ENCODE results near the gene PIP4K2A. TPM values are rescaled to one million over a fixed set of nuclear protein-coding genes. Genes with fewer than 3 reads are reported as not detected.
"Not testable (repeated sequence)": the region's sequence is repeated elsewhere in the genome, so short reads cannot be mapped to it uniquely, and the experiment has no call there.

PIP4K2A gene
- polyA plus RNA-seq, 2 donors: 4.0 to 6.1 TPM

DNA sequence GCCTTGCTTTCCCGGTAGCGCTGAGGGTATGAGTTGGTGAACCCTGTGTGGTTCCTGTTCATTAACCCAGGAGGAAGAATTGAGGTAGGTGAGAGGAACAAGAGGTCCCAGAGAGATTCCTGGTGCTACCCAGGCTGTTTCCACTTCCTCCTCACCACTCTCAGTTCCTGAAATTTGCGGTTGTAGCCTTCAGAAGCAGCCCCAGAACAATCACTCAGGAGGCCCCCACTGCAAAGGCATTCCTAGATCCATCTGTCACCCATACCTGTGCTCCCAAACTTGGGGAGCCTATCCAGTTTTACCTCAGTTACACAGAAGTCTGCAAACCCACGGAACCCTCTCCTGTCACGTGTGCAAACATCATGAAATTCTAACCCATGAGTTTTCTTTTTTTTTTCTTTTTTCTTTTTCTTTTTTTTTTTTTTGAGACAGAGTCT lies 9.0 kb upstream of the PIP4K2A start:
- Histone ChIP-seq H3K4me3 (ENCODE audit: low read depth in 1 of 2, low read length in 2 of 2) (no peak overlapping the region), H3K4me1 (ENCODE audit: control insufficient read depth in 2 of 2, insufficient read depth in 2 of 2, low read length in 1 of 2) (no peaks in the 10 kb centered on the region), H3K36me3 (ENCODE audit: control insufficient read depth in 2 of 2, insufficient read depth in 2 of 2, low read length in 1 of 2) (no peaks in the 10 kb centered on the region), H3K27ac (ENCODE audit: low read depth in 2 of 2, low read length in 1 of 2) (no peak overlapping the region), H3K27me3 (ENCODE audit: control insufficient read depth in 1 of 2, insufficient read depth in 2 of 2, low read length in 2 of 2) (no peaks in the 10 kb centered on the region), H3K9me3 (ENCODE audit: control insufficient read depth in 2 of 2, insufficient read depth in 1 of 2, low read depth in 1 of 2, low read length in 1 of 2) (no peaks in the 10 kb centered on the region)
- WGBS, 2 donors: 71 to 74% methylated on average over 5 of the region's 5 CpGs

DNA sequence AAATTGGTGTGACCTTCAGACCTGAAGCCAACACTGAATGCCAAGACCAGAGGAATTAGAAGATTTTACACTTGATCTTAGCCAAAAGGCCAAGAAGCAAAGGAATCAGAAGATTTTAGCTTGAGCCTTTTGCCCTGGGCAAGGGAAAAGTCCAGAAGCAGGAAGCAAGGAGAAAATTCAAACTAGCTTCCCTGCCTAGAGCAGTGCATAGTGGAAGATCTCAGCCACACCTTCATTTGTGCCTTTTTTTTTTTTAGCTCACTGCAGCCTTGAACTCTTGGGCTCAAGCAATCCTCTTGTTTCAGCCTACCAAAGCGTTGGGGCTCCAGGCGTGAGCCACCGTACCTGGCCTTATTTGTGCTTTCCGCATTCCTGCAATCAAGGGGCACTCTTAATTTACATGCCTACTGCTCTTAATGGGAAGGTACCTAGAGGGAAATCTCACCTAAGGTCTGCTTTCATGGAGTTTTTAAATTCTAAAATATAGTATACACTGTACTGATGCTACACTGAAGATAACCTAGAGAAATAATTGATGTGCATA lies 8.3 kb upstream of the PIP4K2A start:
- no peaks in the 10 kb centered on the region for H3K36me3 ChIP-seq (ENCODE audit: control insufficient read depth in 2 of 2, insufficient read depth in 2 of 2, low read length in 1 of 2)
- no peak overlapping the region for H3K4me3 ChIP-seq (ENCODE audit: low read depth in 1 of 2, low read length in 2 of 2)
- no peak overlapping the region for H3K27ac ChIP-seq (ENCODE audit: low read depth in 2 of 2, low read length in 1 of 2)
- H3K27me3 ChIP-seq (ENCODE audit: control insufficient read depth in 1 of 2, insufficient read depth in 2 of 2, low read length in 2 of 2): no peaks in the 10 kb centered on the region
- no peaks in the 10 kb centered on the region for H3K9me3 ChIP-seq (ENCODE audit: control insufficient read depth in 2 of 2, insufficient read depth in 1 of 2, low read depth in 1 of 2, low read length in 1 of 2)
- H3K4me1 ChIP-seq (ENCODE audit: control insufficient read depth in 2 of 2, insufficient read depth in 2 of 2, low read length in 1 of 2): no peaks in the 10 kb centered on the region
- WGBS, 2 donors: 71 to 82% methylated on average over 4 of the region's 4 CpGs

DNA sequence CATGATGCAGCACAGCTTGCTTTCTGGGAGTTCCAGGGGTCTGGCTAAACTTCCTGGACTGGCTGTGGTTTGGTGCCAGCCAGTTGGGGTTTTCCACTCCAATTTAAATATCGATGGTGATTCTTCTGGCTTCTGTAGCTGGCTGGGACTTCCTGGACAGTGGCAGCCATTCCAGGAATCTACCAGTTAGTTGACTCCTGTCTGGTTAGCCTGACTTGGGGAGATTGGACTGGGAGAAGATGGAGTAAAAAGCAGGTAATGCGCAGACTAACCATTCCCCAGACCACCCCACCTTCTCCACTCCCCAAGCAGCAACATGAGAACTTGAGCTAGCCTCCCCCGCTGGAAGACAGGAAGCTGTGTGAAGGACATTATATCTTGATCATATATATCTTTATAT lies 6.3 kb upstream of the PIP4K2A start:
- Histone ChIP-seq H3K9me3 (ENCODE audit: control insufficient read depth in 2 of 2, insufficient read depth in 1 of 2, low read depth in 1 of 2, low read length in 1 of 2) (no peaks in the 10 kb centered on the region), H3K4me3 (ENCODE audit: low read depth in 1 of 2, low read length in 2 of 2) (no peak overlapping the region), H3K4me1 (ENCODE audit: control insufficient read depth in 2 of 2, insufficient read depth in 2 of 2, low read length in 1 of 2) (no peaks in the 10 kb centered on the region), H3K36me3 (ENCODE audit: control insufficient read depth in 2 of 2, insufficient read depth in 2 of 2, low read length in 1 of 2) (no peaks in the 10 kb centered on the region), H3K27ac (ENCODE audit: low read depth in 2 of 2, low read length in 1 of 2) (no peak overlapping the region), H3K27me3 (ENCODE audit: control insufficient read depth in 1 of 2, insufficient read depth in 2 of 2, low read length in 2 of 2) (no peaks in the 10 kb centered on the region)
- WGBS, 2 donors: 82 to 85% methylated on average over 3 of the region's 3 CpGs

DNA sequence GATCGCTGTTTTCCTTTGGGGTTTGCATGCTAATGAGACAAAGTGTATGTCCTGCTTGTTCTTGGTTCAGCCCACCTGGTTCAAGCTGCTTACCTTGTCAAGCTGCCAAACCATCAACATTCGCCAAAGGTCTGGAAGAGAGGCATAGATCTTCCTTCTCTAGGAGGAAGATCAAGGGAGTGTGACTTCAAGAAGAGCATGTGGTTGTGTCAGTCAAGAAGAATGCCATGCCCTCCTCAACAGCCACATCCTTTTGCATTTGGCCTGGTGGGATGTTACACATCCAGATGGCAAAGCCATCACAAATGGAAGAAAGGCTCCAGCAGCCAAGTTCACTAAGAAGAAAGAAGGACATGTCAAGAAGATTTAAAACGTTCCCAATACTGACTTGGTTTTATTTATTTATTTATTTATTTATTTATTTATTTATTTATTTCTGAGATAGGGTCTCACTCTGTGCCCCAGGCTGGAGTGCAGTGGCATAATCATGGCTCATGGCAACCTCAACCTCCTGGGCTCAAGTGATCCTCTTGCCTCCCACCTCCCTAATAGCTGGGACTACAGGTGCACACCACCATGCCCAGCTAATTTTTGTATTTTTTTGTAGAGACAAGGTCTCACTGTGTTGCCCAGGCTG lies 5.1 kb upstream of the PIP4K2A start:
- Histone ChIP-seq H3K27ac (ENCODE audit: low read depth in 2 of 2, low read length in 1 of 2) (no peak overlapping the region), H3K27me3 (ENCODE audit: control insufficient read depth in 1 of 2, insufficient read depth in 2 of 2, low read length in 2 of 2) (no peaks in the 10 kb centered on the region), H3K4me1 (ENCODE audit: control insufficient read depth in 2 of 2, insufficient read depth in 2 of 2, low read length in 1 of 2) (peaks cover 0 to 5% of the 10 kb centered on the region in 2 donors), H3K36me3 (ENCODE audit: control insufficient read depth in 2 of 2, insufficient read depth in 2 of 2, low read length in 1 of 2) (no peaks in the 10 kb centered on the region), H3K9me3 (ENCODE audit: control insufficient read depth in 2 of 2, insufficient read depth in 1 of 2, low read depth in 1 of 2, low read length in 1 of 2) (no peaks in the 10 kb centered on the region), H3K4me3 (ENCODE audit: low read depth in 1 of 2, low read length in 2 of 2) (no peak overlapping the region)
- 84 to 88% methylated on average over 3 of the region's 3 CpGs for WGBS, 2 donors

DNA sequence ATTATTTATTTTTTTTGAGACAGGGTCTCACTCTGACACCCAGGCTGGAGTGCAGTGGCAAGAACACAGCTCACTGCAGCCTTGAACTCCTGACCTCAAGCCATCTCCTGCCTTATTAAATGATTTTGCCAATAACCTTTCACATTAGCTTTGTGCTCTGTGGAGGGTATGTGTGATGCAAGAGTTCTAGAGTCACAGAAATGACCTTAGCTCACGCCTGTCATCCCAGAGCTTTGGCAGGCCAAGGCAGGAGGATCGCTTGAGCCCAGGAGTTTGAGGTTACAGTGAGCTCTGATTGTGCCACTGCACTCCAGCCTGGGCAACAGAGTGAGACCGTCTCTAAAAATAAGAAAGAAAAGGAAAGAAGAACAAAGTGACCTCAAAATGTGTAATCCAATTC lies 4.3 kb upstream of the PIP4K2A start:
- not testable (repeated sequence) for H3K9me3 ChIP-seq (ENCODE audit: control insufficient read depth in 2 of 2, insufficient read depth in 1 of 2, low read depth in 1 of 2, low read length in 1 of 2); H3K4me1 ChIP-seq (ENCODE audit: control insufficient read depth in 2 of 2, insufficient read depth in 2 of 2, low read length in 1 of 2); H3K4me3 ChIP-seq (ENCODE audit: low read depth in 1 of 2, low read length in 2 of 2); H3K27ac ChIP-seq (ENCODE audit: low read depth in 2 of 2, low read length in 1 of 2); H3K36me3 ChIP-seq (ENCODE audit: control insufficient read depth in 2 of 2, insufficient read depth in 2 of 2, low read length in 1 of 2); H3K27me3 ChIP-seq (ENCODE audit: control insufficient read depth in 1 of 2, insufficient read depth in 2 of 2, low read length in 2 of 2)
- 85 to 89% methylated on average over 3 of the region's 3 CpGs for WGBS, 2 donors

DNA sequence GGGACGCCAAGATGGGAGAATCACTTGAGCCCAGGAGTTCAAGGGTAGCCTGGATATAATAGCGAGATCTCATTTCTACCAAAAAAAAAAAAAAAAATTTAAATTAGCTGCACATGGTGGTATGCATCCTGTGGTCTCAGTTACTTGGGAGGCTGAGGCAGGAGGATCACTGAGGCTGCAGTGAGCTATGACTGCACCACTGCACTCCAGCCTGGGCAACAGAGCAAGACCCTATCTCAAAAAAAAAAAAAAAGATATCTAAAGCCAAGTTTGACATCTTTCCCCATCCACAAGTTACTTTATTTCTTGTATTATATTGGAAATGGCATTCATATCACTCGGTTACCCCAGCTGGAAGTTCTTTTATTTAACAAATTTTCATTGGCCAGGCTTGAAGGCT lies 3.4 kb upstream of the PIP4K2A start:
- no peaks in the 10 kb centered on the region for H3K27me3 ChIP-seq (ENCODE audit: control insufficient read depth in 1 of 2, insufficient read depth in 2 of 2, low read length in 2 of 2)
- no peak overlapping the region for H3K4me3 ChIP-seq (ENCODE audit: low read depth in 1 of 2, low read length in 2 of 2)
- H3K4me1 ChIP-seq (ENCODE audit: control insufficient read depth in 2 of 2, insufficient read depth in 2 of 2, low read length in 1 of 2): peaks cover 3 to 5% of the 10 kb centered on the region in 2 donors
- H3K27ac ChIP-seq (ENCODE audit: low read depth in 2 of 2, low read length in 1 of 2): no peak overlapping the region
- H3K36me3 ChIP-seq (ENCODE audit: control insufficient read depth in 2 of 2, insufficient read depth in 2 of 2, low read length in 1 of 2): no peaks in the 10 kb centered on the region
- H3K9me3 ChIP-seq (ENCODE audit: control insufficient read depth in 2 of 2, insufficient read depth in 1 of 2, low read depth in 1 of 2, low read length in 1 of 2): no peaks in the 10 kb centered on the region
- 68 to 93% methylated on average over 3 of the region's 3 CpGs for WGBS, 2 donors

DNA sequence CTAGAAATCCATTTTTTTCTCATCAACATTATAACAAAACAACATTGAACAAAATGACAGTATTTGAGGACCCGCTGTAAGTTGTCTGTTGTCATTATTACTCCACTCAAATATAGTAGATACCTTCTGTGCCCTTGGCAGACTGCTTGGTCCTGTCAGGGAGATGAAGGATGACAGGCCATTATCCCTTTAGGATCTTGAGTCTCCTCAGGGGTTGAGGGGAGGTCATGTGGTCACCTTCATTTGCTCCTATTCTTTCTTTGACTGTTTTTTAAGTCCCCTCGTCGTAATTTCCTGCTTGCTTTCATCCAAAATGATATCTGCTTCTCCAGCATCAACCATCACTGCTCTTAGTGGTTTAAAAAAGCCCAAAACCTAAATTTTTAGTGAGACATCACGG lies 2.6 kb upstream of the PIP4K2A start:
- WGBS, 2 donors: 81 to 88% methylated on average over 4 of the region's 4 CpGs
- no peaks in the 10 kb centered on the region for H3K9me3 ChIP-seq (ENCODE audit: control insufficient read depth in 2 of 2, insufficient read depth in 1 of 2, low read depth in 1 of 2, low read length in 1 of 2)
- no peak overlapping the region for H3K27ac ChIP-seq (ENCODE audit: low read depth in 2 of 2, low read length in 1 of 2)

DNA sequence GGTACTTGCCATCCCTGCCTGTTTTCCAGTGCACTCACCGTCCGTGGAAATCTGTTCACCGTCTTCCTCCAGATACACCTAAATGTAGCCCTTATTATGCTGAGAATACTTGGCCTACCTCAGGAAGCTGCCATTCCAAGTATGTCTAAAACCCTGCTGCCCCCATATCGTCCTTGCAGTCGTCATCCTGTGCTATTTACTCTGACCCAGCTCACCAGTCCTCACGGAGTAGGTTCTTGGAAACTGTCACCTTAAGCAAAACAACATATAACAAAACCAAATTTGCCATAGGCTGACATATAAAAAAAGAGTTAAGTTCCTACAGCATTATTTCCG lies 880 bp upstream of the PIP4K2A start:
- no peaks in the 10 kb centered on the region for H3K27me3 ChIP-seq (ENCODE audit: control insufficient read depth in 1 of 2, insufficient read depth in 2 of 2, low read length in 2 of 2)
- H3K4me1 ChIP-seq (ENCODE audit: control insufficient read depth in 2 of 2, insufficient read depth in 2 of 2, low read length in 1 of 2): peaks cover 4 to 5% of the 10 kb centered on the region in 2 donors
- no peaks in the 10 kb centered on the region for H3K9me3 ChIP-seq (ENCODE audit: control insufficient read depth in 2 of 2, insufficient read depth in 1 of 2, low read depth in 1 of 2, low read length in 1 of 2)
- WGBS, 2 donors: 80 to 85% methylated on average over 7 of the region's 7 CpGs
- no peak overlapping the region for H3K27ac ChIP-seq (ENCODE audit: low read depth in 2 of 2, low read length in 1 of 2)
- no peaks in the 10 kb centered on the region for H3K36me3 ChIP-seq (ENCODE audit: control insufficient read depth in 2 of 2, insufficient read depth in 2 of 2, low read length in 1 of 2)
- no peak overlapping the region for H3K4me3 ChIP-seq (ENCODE audit: low read depth in 1 of 2, low read length in 2 of 2)

More for the DNA sequence above, 2.6 kb upstream of the PIP4K2A start:
- Histone ChIP-seq H3K36me3 (ENCODE audit: control insufficient read depth in 2 of 2, insufficient read depth in 2 of 2, low read length in 1 of 2) (no peaks in the 10 kb centered on the region), H3K4me3 (ENCODE audit: low read depth in 1 of 2, low read length in 2 of 2) (no peak overlapping the region), H3K27me3 (ENCODE audit: control insufficient read depth in 1 of 2, insufficient read depth in 2 of 2, low read length in 2 of 2) (no peaks in the 10 kb centered on the region), H3K4me1 (ENCODE audit: control insufficient read depth in 2 of 2, insufficient read depth in 2 of 2, low read length in 1 of 2) (peaks cover 3 to 5% of the 10 kb centered on the region in 2 donors)

DNA sequence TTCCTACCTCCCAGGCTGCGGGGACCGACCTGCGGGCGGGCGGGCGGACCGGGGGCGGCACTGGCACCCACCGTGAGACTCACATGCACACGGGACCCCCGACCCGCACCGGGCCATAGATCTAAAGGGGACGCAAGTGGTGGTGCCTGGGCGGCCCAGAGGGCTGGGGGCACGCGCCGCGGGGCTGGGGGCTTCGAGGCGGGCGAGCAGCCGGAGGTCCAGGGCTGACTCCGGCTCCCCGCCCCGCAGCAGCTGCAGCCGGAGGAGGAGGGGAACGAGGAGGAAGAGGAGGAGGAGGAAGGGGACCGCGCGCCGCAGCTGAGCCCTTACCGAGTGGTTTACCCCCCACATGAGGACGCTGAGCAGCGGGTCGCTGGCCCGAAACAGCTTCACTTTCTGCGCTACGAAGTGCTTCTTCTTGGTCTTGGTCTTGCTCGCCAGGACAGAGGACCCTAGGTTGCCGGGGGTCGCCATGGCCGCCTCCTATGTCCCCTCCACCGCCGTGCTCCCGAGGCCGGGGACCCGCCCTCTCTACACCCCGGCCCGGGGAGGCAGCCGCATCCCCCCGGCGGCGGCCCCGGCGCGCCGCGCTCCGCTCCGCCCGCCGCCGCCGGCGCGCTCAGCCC lies 412 bp downstream of the PIP4K2A start:
- WGBS, 2 donors: 1% methylated on average over 40 to 67 of the region's 67 CpGs
- Histone ChIP-seq H3K4me1 (ENCODE audit: control insufficient read depth in 2 of 2, insufficient read depth in 2 of 2, low read length in 1 of 2) (peaks cover 5 to 7% of the 10 kb centered on the region in 2 donors), H3K27ac (ENCODE audit: low read depth in 2 of 2, low read length in 1 of 2) (peak overlapping the region; percentile 85 to 90), H3K27me3 (ENCODE audit: control insufficient read depth in 1 of 2, insufficient read depth in 2 of 2, low read length in 2 of 2) (no peaks in the 10 kb centered on the region), H3K36me3 (ENCODE audit: control insufficient read depth in 2 of 2, insufficient read depth in 2 of 2, low read length in 1 of 2) (no peaks in the 10 kb centered on the region), H3K4me3 (ENCODE audit: low read depth in 1 of 2, low read length in 2 of 2) (peak overlapping the region; percentile 87 to 98), H3K9me3 (ENCODE audit: control insufficient read depth in 2 of 2, insufficient read depth in 1 of 2, low read depth in 1 of 2, low read length in 1 of 2) (no peaks in the 10 kb centered on the region)

Measured in esophagus (tissue), 2 donors.